IMR-90 (cell line): Measurements from ENCODE around the gene NDUFAF4. TPM values are rescaled to one million over a fixed set of nuclear protein-coding genes. Genes with fewer than 3 reads are reported as not detected.

ENCODE experiments used
- ATAC-seq: fragments of 200-7000 bp; cut with Tn5 transposase; 2 replicates; pipeline ENCODE4 v1.9.1; 2020; ENCODE audit warnings: low read depth, mild to moderate bottlenecking, moderate library complexity
- BruUV-seq: library from RNA; stranded (reverse); fragments of 400-500 nt; replicated peaks from 2 replicates; lab custom pipeline; 2021; lab: Mats Ljungman, UMichigan
- CTCF ChIA-PET: fragments of 300-600 bp; formaldehyde crosslinking; extraction: SDS; loops from one replicate; lab custom pipeline; 2021; ENCODE audit warnings: antibody characterized with exemption; lab: Yijun Ruan, JAX
- POLR2A ChIA-PET: fragments of 300-600 bp; sonication (Branson Sonifier 250); formaldehyde crosslinking; loops from one replicate; lab custom pipeline; 2022; ENCODE audit warnings: antibody characterized with exemption; ENCODE audit not compliant: unreplicated experiment; lab: Charles Lee
- DNase-seq: peaks from one replicate; pipeline ENCODE4 v3.0.0; 2013
- H2AFZ ChIP-seq: replicated peaks from 2 replicates; pipeline ENCODE3; 2013; ENCODE audit warnings: low read length, mild to moderate bottlenecking; ENCODE audit not compliant: poor library complexity
- H2AK5ac ChIP-seq: 2 replicates; pipeline ENCODE4 v1.6.1; 2013; ENCODE audit warnings: low read depth, low read length, inconsistent platforms
- H2AK9ac ChIP-seq: replicated peaks from 2 replicates; pipeline ENCODE3; 2013; ENCODE audit warnings: mild to moderate bottlenecking, low read depth, low read length, moderate library complexity; ENCODE audit not compliant: poor library complexity
- H2BK120ac ChIP-seq: 2 replicates; pipeline ENCODE4 v1.6.1; 2013; ENCODE audit warnings: low read depth, low read length, inconsistent platforms
- H2BK15ac ChIP-seq: 3 replicates; pipeline ENCODE4 v1.6.1; 2013; ENCODE audit warnings: low read depth, low read length, inconsistent platforms
- H2BK20ac ChIP-seq: 2 replicates; pipeline ENCODE4 v1.6.1; 2013; ENCODE audit warnings: low read depth, mild to moderate bottlenecking, inconsistent platforms, low read length, moderate library complexity
- H2BK5ac ChIP-seq: 2 replicates; pipeline ENCODE4 v1.6.1; 2013; ENCODE audit warnings: mild to moderate bottlenecking, low read depth, low read length, inconsistent platforms; ENCODE audit not compliant: poor library complexity, severe bottlenecking
- H3K14ac ChIP-seq: replicated peaks from 2 replicates; pipeline ENCODE4 v1.6.1; 2013; ENCODE audit warnings: low read depth, low read length, inconsistent platforms
- H3K18ac ChIP-seq: 2 replicates; pipeline ENCODE4 v1.6.1; 2013; ENCODE audit warnings: low read depth, low read length, control low read depth
- H3K23ac ChIP-seq: 2 replicates; pipeline ENCODE4 v1.6.1; 2013; ENCODE audit warnings: low read depth, low read length, inconsistent platforms
- H3K27ac ChIP-seq: 2 replicates; pipeline ENCODE4 v1.5.1; 2013; ENCODE audit warnings: mild to moderate bottlenecking, control low read depth, low read length; ENCODE audit not compliant: insufficient read depth
- H3K27me3 ChIP-seq: 2 replicates; pipeline ENCODE4 v1.6.1; 2013; ENCODE audit warnings: low read length; ENCODE audit not compliant: control insufficient read depth, insufficient read depth
- H3K36me3 ChIP-seq: 2 replicates; pipeline ENCODE4 v1.6.1; 2013; ENCODE audit warnings: low read length, mixed read lengths; ENCODE audit not compliant: control insufficient read depth, insufficient read depth
- H3K4ac ChIP-seq: 2 replicates; pipeline ENCODE4 v1.6.1; 2013; ENCODE audit warnings: low read depth, low read length, inconsistent platforms
- H3K4me1 ChIP-seq: 2 replicates; pipeline ENCODE4 v1.6.1; 2013; ENCODE audit warnings: low read length, mixed read lengths; ENCODE audit not compliant: control insufficient read depth, insufficient read depth
- H3K4me2 ChIP-seq: 2 replicates; pipeline ENCODE4 v1.6.1; 2013; ENCODE audit warnings: low read depth, mild to moderate bottlenecking, control low read depth, low read length, moderate library complexity
- H3K4me3 ChIP-seq: 2 replicates; pipeline ENCODE4 v1.5.1; 2013; ENCODE audit warnings: low read depth, mild to moderate bottlenecking, control low read depth, low read length, moderate library complexity; ENCODE audit not compliant: insufficient read depth
- H3K56ac ChIP-seq: 2 replicates; pipeline ENCODE4 v1.6.1; 2013; ENCODE audit warnings: low read length, inconsistent platforms; ENCODE audit not compliant: insufficient read depth; ENCODE audit errors: extremely low read depth
- H3K79me1 ChIP-seq, 2 experiments: 2 replicates each; pipeline ENCODE4 v1.6.1; 2013; ENCODE audit warnings: low read length in 2 of 2, inconsistent platforms in 1 of 2, low read depth in 1 of 2
- H3K9ac ChIP-seq: 2 replicates; pipeline ENCODE4 v1.6.1; 2013; ENCODE audit warnings: low read depth, low read length, control low read depth
- H3K9me1 ChIP-seq: 2 replicates; pipeline ENCODE4 v1.6.1; 2013; ENCODE audit warnings: low read length, inconsistent platforms; ENCODE audit not compliant: insufficient read depth
- H3K9me3 ChIP-seq: 2 replicates; pipeline ENCODE4 v1.6.1; 2013; ENCODE audit warnings: low read length; ENCODE audit not compliant: control insufficient read depth, insufficient read depth
- H4K20me1 ChIP-seq: 2 replicates; pipeline ENCODE4 v1.6.1; 2013; ENCODE audit warnings: low read length, inconsistent platforms; ENCODE audit not compliant: insufficient read depth
- H4K5ac ChIP-seq: 2 replicates; pipeline ENCODE4 v1.6.1; 2013; ENCODE audit warnings: mild to moderate bottlenecking, low read depth, low read length, control low read depth
- H4K8ac ChIP-seq, 2 experiments: 2 replicates each; pipeline ENCODE4 v1.6.1; 2013; ENCODE audit warnings: low read depth in 2 of 2, low read length in 2 of 2, control low read depth in 1 of 2, inconsistent platforms in 1 of 2
- H4K91ac ChIP-seq: 2 replicates; pipeline ENCODE4 v1.6.1; 2013; ENCODE audit warnings: low read depth, low read length, inconsistent platforms; ENCODE audit not compliant: insufficient read depth
- BHLHE40 ChIP-seq: fragments of 150-350 bp; IDR thresholded peaks from 2 replicates; pipeline ENCODE4 v1.6.1; 2016; ENCODE audit warnings: mild to moderate bottlenecking, low read depth, low read length
- CHD1 ChIP-seq: IDR thresholded peaks from 2 replicates; pipeline ENCODE4 v1.6.1; 2012; ENCODE audit warnings: low read depth, low read length, improper control_type of control experiment
- MXI1 ChIP-seq: IDR thresholded peaks from 2 replicates; pipeline ENCODE4 v1.6.1; 2012; ENCODE audit warnings: low read depth, mild to moderate bottlenecking, low read length, moderate library complexity, borderline replicate concordance
- NFE2L2 ChIP-seq: fragments of 150-350 bp; IDR thresholded peaks from 2 replicates; pipeline ENCODE4 v1.6.1; 2016; ENCODE audit warnings: low read depth, mild to moderate bottlenecking, low read length
- RAD21 ChIP-seq: IDR thresholded peaks from 2 replicates; pipeline ENCODE4 v1.6.1; 2012; ENCODE audit warnings: low read length, improper control_type of control experiment
- SMC3 ChIP-seq: fragments of 150-350 bp; IDR thresholded peaks from 2 replicates; pipeline ENCODE4 v1.6.1; 2016; ENCODE audit warnings: low read depth, mild to moderate bottlenecking, antibody characterized with exemption, low read length, moderate library complexity
- dilution Hi-C: fragments of 300-500 bp; cut with HindIII; formaldehyde crosslinking; loops from one replicate; pipeline ENCODE4 v1.14.3; 2018; ENCODE audit warnings: low sequenced_read_pairs; ENCODE audit not compliant: unreplicated experiment
- in situ Hi-C: fragments of 300-500 bp; cut with MboI; formaldehyde crosslinking; loops from 3 replicates; pipeline ENCODE4 v1.14.3; 2019; ENCODE audit warnings: low sequenced_read_pairs, inconsistent platforms, mixed read lengths
- intact Hi-C: fragments of 100-400 bp; cut with micrococcal nuclease; formaldehyde crosslinking; loops from 2 replicates; pipeline ENCODE4 v1.10.0; 2022
- polyA plus RNA-seq, 3 experiments: library from polyadenylated mRNA; depleted of rRNA; stranded (reverse); fragments of >200 nt; gene quantifications; 2 replicates each; pipeline ENCODE4 v1.2.3, GENCODE V29; 2012; ENCODE audit warnings: low replicate concordance in 1 of 3
- total RNA-seq: library from RNA; depleted of rRNA; stranded (reverse); fragments of >200 nt; gene quantifications from 2 replicates; pipeline ENCODE4 v1.2.3, GENCODE V29; 2012
- TF ChIP-seq, protein P1 (sequence below): fragments of 150-350 bp; IDR thresholded peaks from 2 replicates; pipeline ENCODE4 v1.6.1; 2016; ENCODE audit warnings: low read depth, mild to moderate bottlenecking, low read length, moderate library complexity, borderline replicate concordance
- TF ChIP-seq, protein P2 (sequence below): fragments of 150-350 bp; IDR thresholded peaks from 2 replicates; pipeline ENCODE4 v1.6.1; 2017; ENCODE audit warnings: mild to moderate bottlenecking, antibody characterized with exemption, low read length, low read depth
- TF ChIP-seq, protein P3 (sequence below): conservative IDR thresholded peaks from 2 replicates; pipeline ENCODE4 v1.5.1; 2012; ENCODE audit warnings: mild to moderate bottlenecking, low read depth, low read length, improper control_type of control experiment

Gene NDUFAF4
- total and polyA plus RNA-seq, 2 of the 4 experiments (the other 2 are of a cell fraction): 6.3 to 13.4 TPM

DNA sequence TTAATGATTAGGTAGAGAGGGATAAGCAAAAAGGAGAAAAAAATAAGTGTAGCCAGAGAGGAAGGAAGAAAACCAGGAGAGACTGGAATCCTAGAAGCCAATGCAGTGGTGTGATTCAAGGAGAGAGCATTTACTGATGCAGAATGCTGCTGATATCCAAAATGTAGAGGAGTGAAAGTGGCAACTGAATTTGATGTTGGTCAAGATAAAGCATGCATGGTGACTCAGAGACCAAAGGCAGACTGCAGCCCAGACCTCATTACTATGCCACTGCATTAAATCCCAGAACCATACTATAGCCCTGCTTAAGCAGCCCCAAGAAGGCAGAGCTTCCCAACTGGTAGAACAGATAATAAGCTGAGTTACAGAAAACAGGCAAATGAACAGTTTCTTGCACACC lies 42.6 kb upstream of the NDUFAF4 start:
- H3K36me3 ChIP-seq: no peaks in the 10 kb centered on the region
- H3K56ac ChIP-seq: no peak overlapping the region
- intact Hi-C loops (no loop called here), in situ Hi-C loops (no loop called here), dilution Hi-C loops (no loop called here)
- H3K9ac ChIP-seq: no peak overlapping the region
- no peaks in the 10 kb centered on the region for H3K9me3 ChIP-seq
- no peak overlapping the region for H3K14ac ChIP-seq
- POLR2A ChIA-PET: no interaction called here
- no peak overlapping the region for H2AK9ac ChIP-seq
- no peak overlapping the region for H3K4ac ChIP-seq
- no peak overlapping the region for H3K27ac ChIP-seq
- ATAC-seq: no peak
- H2AK5ac ChIP-seq: no peak overlapping the region
- no peaks in the 10 kb centered on the region for H3K4me1 ChIP-seq
- H3K18ac ChIP-seq: no peak overlapping the region
- no peaks in the 10 kb centered on the region for H3K9me1 ChIP-seq
- TF ChIP-seq CHD1 (no peak), NFE2L2 (no peak), RAD21 (no peak), MXI1 (no peak), BHLHE40 (no peak), SMC3 (no peak)
- TF ChIP-seq, protein P1, sequence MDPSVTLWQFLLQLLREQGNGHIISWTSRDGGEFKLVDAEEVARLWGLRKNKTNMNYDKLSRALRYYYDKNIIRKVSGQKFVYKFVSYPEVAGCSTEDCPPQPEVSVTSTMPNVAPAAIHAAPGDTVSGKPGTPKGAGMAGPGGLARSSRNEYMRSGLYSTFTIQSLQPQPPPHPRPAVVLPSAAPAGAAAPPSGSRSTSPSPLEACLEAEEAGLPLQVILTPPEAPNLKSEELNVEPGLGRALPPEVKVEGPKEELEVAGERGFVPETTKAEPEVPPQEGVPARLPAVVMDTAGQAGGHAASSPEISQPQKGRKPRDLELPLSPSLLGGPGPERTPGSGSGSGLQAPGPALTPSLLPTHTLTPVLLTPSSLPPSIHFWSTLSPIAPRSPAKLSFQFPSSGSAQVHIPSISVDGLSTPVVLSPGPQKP: no peak
- TF ChIP-seq, protein P2, sequence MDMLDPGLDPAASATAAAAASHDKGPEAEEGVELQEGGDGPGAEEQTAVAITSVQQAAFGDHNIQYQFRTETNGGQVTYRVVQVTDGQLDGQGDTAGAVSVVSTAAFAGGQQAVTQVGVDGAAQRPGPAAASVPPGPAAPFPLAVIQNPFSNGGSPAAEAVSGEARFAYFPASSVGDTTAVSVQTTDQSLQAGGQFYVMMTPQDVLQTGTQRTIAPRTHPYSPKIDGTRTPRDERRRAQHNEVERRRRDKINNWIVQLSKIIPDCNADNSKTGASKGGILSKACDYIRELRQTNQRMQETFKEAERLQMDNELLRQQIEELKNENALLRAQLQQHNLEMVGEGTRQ: no peak
- TF ChIP-seq, protein P3, sequence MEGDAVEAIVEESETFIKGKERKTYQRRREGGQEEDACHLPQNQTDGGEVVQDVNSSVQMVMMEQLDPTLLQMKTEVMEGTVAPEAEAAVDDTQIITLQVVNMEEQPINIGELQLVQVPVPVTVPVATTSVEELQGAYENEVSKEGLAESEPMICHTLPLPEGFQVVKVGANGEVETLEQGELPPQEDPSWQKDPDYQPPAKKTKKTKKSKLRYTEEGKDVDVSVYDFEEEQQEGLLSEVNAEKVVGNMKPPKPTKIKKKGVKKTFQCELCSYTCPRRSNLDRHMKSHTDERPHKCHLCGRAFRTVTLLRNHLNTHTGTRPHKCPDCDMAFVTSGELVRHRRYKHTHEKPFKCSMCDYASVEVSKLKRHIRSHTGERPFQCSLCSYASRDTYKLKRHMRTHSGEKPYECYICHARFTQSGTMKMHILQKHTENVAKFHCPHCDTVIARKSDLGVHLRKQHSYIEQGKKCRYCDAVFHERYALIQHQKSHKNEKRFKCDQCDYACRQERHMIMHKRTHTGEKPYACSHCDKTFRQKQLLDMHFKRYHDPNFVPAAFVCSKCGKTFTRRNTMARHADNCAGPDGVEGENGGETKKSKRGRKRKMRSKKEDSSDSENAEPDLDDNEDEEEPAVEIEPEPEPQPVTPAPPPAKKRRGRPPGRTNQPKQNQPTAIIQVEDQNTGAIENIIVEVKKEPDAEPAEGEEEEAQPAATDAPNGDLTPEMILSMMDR: no peak
- no peak overlapping the region for H2AFZ ChIP-seq
- no peak overlapping the region for H4K91ac ChIP-seq
- no peaks in the 10 kb centered on the region for H3K79me1 ChIP-seq
- no peak overlapping the region for H3K23ac ChIP-seq
- no TSS peak for BruUV-seq
- no peak overlapping the region for H2BK20ac ChIP-seq
- no peak overlapping the region for H2BK15ac ChIP-seq
- no peaks in the 10 kb centered on the region; the same call in 1 of the 2 replicates for H3K27me3 ChIP-seq
- H4K5ac ChIP-seq: no peak overlapping the region
- CTCF ChIA-PET: interaction anchor here (1.8 kb wide), 1 partner anchor 10 kb away, joined by 4 read pairs; no protein-coding TSS in a partner anchor
- H4K20me1 ChIP-seq: no peaks in the 10 kb centered on the region
- DNase-seq: no peak
- no peak overlapping the region for H4K8ac ChIP-seq
- no peak overlapping the region for H2BK5ac ChIP-seq
- H3K4me3 ChIP-seq: no peak overlapping the region
- no peak overlapping the region for H2BK120ac ChIP-seq
- no peak overlapping the region for H3K4me2 ChIP-seq
